ENCODE data around the gene LYZL2. TPM values are rescaled to one million over a fixed set of nuclear protein-coding genes. Genes with fewer than 3 reads are reported as not detected.
A peak's percentile ranks its signal among the peaks of the same experiment; 100 is the strongest.
"Not testable (repeated sequence)": the region's sequence is repeated elsewhere in the genome, so short reads cannot be mapped to it uniquely, and the experiment has no call there.

Gene LYZL2
- total RNA-seq, 4 donors from 2014 or later, result not detected

DNA sequence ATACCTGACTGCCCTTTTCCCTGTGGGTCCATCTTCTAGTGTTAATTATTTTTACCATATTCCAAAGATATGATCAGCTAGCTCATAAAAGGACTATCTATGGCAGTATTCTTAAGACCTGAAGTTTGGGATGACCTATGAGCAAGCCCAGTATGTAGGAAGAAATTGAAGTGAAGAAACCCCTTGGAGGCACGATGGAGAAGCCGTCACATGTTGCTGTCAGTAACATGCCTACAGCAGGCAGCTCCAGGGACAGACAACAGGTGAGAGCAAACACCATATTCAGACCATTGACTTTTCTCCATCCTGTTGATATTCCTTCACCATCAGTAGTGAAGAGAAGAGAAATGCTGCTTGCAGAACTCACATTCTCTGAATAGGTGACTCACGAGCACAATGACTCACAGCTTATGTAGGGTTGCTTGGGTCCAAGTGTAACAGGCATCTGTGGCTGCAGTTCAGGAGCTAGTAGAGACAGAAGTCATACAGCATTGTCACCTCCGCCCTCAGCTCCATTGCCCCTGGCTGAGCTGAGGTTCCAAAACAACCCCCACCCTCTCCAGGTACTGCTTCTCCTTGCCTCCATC, 8.4 kb upstream of the LYZL2 start:
- Histone ChIP-seq H3K4me3 (no peak overlapping the region), H3K9me3 (no peaks in the 10 kb centered on the region), H3K27ac (no peak overlapping the region), H3K4me1 (no peaks in the 10 kb centered on the region), H3K27me3 (peaks cover 0 to 10% of the 10 kb centered on the region in 2 donors), H3K36me3 (no peaks in the 10 kb centered on the region)
- WGBS, 2 donors, result 85 to 90% methylated on average over 4 of the region's 4 CpGs
- TF ChIP-seq, protein P1, sequence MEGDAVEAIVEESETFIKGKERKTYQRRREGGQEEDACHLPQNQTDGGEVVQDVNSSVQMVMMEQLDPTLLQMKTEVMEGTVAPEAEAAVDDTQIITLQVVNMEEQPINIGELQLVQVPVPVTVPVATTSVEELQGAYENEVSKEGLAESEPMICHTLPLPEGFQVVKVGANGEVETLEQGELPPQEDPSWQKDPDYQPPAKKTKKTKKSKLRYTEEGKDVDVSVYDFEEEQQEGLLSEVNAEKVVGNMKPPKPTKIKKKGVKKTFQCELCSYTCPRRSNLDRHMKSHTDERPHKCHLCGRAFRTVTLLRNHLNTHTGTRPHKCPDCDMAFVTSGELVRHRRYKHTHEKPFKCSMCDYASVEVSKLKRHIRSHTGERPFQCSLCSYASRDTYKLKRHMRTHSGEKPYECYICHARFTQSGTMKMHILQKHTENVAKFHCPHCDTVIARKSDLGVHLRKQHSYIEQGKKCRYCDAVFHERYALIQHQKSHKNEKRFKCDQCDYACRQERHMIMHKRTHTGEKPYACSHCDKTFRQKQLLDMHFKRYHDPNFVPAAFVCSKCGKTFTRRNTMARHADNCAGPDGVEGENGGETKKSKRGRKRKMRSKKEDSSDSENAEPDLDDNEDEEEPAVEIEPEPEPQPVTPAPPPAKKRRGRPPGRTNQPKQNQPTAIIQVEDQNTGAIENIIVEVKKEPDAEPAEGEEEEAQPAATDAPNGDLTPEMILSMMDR (IDR thresholded peaks at IDR 0.05), result no peak
- TF ChIP-seq EP300 (IDR thresholded peaks at IDR 0.05), result no peak
- no peak for TF ChIP-seq POLR2A (IDR thresholded peaks at IDR 0.05)
- DNase-seq (ENCODE audit: low spot score in 2 of 2), result no peak

DNA sequence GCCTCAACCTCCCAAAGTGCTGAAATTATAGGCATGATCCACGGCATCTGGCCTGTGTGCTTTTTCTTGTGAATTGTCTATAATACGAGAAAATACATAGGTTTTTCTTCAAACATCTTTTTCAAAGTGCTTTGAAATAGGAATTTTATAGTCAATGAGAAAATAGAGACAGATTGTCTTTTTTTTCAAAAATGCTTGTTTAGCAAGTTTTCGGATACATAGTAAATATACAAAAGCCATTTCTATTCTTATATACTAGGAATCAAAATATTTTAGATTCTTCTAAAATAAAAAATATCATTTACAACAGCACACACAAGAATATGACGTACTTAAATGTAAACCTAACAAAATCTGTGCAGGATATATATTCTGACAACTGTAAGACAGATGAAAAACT, 1.6 kb upstream of the LYZL2 start:
- H3K4me1 ChIP-seq, result no peaks in the 10 kb centered on the region
- H3K4me3 ChIP-seq, result no peak overlapping the region
- no peak for DNase-seq (ENCODE audit: low spot score in 2 of 2)
- no peaks in the 10 kb centered on the region for H3K9me3 ChIP-seq
- H3K27me3 ChIP-seq, result no peaks in the 10 kb centered on the region
- WGBS, 2 donors, result 67 to 74% methylated on average over 4 of the region's 4 CpGs
- TF ChIP-seq POLR2A (IDR thresholded peaks at IDR 0.05), result no peak
- TF ChIP-seq, protein P1 (IDR thresholded peaks at IDR 0.05), result no peak
- no peak for TF ChIP-seq EP300 (IDR thresholded peaks at IDR 0.05)
- H3K36me3 ChIP-seq, result no peaks in the 10 kb centered on the region
- H3K27ac ChIP-seq, result no peak overlapping the region

DNA sequence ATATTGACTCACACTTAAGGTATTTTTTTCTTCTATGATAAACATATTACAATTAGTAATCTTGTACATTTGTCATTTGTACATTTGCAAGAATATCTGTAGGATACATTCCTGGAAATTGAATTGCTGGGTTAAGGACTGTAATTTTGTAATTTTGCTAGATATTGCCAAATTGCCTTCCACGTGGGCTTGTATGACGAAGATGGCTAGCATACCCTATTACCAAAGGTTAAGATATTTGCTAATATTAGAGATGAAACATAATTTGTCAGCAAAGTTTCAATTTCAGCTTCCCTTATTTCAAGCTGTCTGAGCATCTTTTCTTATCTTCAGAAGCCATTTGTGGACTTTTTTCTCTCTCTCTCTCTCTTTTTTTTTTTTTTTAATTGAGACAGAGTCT, 1.0 kb upstream of the LYZL2 start:
- 85 to 87% methylated on average over 2 of the region's 2 CpGs for WGBS, 2 donors
- no peak overlapping the region for H3K4me3 ChIP-seq
- DNase-seq (ENCODE audit: low spot score in 2 of 2), result peak in 1 of 2 donors; percentile 15
- H3K27me3 ChIP-seq, result no peaks in the 10 kb centered on the region
- TF ChIP-seq POLR2A (IDR thresholded peaks at IDR 0.05) (no peak), EP300 (IDR thresholded peaks at IDR 0.05) (peak in 1 of 2 donors; percentile 53)
- H3K27ac ChIP-seq, result no peak overlapping the region
- H3K36me3 ChIP-seq, result no peaks in the 10 kb centered on the region
- no peaks in the 10 kb centered on the region for H3K9me3 ChIP-seq
- H3K4me1 ChIP-seq, result no peaks in the 10 kb centered on the region

DNA sequence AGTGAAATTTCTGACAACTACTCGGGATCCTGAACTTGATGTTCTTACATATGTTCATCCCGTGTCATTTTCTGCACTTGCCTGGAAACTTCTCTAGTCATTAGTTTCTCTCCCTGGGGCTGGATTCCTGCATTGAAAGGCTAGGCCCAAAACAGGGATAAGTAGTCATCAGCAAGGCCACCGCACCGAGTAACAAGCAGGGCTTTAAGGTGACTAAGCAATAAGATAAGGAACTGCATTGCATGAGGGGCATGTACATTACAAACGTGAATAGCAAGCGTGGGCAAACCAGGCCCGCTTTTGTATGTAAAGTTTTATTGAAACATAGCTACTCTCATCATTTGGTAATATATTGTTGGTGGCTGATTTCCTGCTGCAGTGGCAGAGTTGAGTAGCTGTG, 977 bp downstream of the LYZL2 start:
- not testable (repeated sequence) for H3K4me1 ChIP-seq; DNase-seq (ENCODE audit: low spot score in 2 of 2); H3K9me3 ChIP-seq; H3K36me3 ChIP-seq; H3K4me3 ChIP-seq; H3K27ac ChIP-seq; H3K27me3 ChIP-seq
- 91 to 92% methylated on average over 7 of the region's 7 CpGs for WGBS, 2 donors

DNA sequence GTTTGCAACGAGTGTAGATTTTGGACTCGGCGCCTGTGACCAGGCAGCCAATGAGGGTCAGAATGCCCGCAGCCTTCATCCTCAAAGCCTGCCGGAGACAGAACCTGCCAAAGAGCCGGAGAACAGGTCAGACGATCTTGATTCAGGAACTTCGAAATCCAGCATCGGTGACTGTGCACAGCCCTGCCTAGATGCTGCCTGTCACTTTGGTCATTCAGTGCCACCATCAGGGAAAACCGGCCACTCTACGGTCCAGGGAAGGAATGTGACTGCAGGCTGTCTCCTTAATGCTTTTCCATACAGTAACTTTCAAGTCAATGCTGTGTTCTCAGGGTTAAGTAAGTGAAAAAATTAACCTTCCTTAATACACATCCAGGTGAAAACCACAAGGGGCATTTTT, 2.7 kb downstream of the LYZL2 start:
- not testable (repeated sequence) for H3K4me3 ChIP-seq; H3K36me3 ChIP-seq; H3K9me3 ChIP-seq; H3K4me1 ChIP-seq; H3K27ac ChIP-seq; H3K27me3 ChIP-seq; DNase-seq (ENCODE audit: low spot score in 2 of 2)
- WGBS, 2 donors, result 81 to 90% methylated on average over 10 to 11 of the region's 11 CpGs

DNA sequence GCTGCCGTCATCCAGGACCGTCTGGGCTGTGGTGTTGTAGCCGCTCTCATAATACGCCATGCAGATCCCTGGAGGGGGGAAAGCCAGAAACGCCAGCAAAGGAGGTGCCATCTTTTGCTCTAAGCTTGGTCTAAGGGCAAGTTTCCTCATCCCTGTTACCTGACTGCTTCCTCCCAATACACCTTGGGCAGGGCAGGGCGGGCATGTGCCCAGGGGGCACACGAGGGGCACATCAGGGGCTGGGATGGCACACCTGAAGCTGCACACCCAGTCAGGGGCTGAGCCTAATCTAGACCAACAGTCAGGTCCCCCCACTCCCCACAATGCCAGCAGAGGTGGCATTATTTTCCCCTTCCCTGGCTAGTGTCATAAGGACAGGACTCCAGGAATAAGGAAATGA, 3.4 kb downstream of the LYZL2 start:
- H3K4me1 ChIP-seq, result not testable (repeated sequence)
- WGBS, 2 donors, result 80 to 88% methylated on average over 6 to 7 of the region's 7 CpGs

DNA sequence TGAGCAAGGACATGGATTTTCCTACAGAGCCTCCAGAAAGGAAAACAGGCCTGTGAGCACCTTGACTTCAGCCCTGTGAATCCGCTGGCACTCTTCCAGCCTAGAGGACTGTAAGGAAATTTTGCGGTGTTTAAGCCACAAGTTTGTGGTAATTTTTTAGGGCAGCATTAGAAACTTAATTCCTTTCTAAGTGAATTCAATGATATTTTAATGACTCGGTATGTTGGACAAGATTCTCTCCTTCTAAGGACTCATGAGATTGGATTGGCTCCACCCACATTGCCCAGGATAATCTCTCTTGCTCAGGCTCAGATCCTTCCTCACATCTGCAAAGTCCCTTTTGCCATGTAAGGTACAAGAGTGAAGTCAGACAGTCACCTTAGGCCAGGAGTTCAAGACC, 4.5 kb downstream of the LYZL2 start:
- Histone ChIP-seq H3K27ac (no peak overlapping the region), H3K4me1 (no peaks in the 10 kb centered on the region), H3K4me3 (no peak overlapping the region), H3K9me3 (no peaks in the 10 kb centered on the region), H3K27me3 (no peaks in the 10 kb centered on the region), H3K36me3 (no peaks in the 10 kb centered on the region)
- 73 to 85% methylated on average over 3 of the region's 3 CpGs for WGBS, 2 donors
- TF ChIP-seq, protein P1 (IDR thresholded peaks at IDR 0.05), result no peak
- TF ChIP-seq EP300 (IDR thresholded peaks at IDR 0.05) (no peak), POLR2A (IDR thresholded peaks at IDR 0.05) (no peak)
- DNase-seq (ENCODE audit: low spot score in 2 of 2), result no peak

More for the DNA sequence above, 3.4 kb downstream of the LYZL2 start:
- not testable (repeated sequence) for H3K4me3 ChIP-seq; H3K9me3 ChIP-seq; H3K36me3 ChIP-seq; DNase-seq (ENCODE audit: low spot score in 2 of 2); H3K27ac ChIP-seq; H3K27me3 ChIP-seq

Data from tibial nerve (tissue), 4 donors.